Ishikawa (cell line): Measurements from ENCODE around the gene PBX3.

ENCODE experiments used
- CEBPB ChIP-seq: IDR thresholded peaks from 2 replicates; pipeline ENCODE4 v1.6.1; 2012
- CREB1 ChIP-seq: IDR thresholded peaks from 2 replicates; pipeline ENCODE4 v1.6.1; 2012; ENCODE audit warnings: low read depth
- EGR1 ChIP-seq: IDR thresholded peaks from 2 replicates; pipeline ENCODE4 v1.6.1; 2012
- EP300 ChIP-seq: IDR thresholded peaks from 2 replicates; pipeline ENCODE4 v1.6.1; 2012; ENCODE audit warnings: borderline replicate concordance
- FOXM1 ChIP-seq: IDR thresholded peaks from 2 replicates; pipeline ENCODE4 v1.6.1; 2012; ENCODE audit warnings: low read depth, borderline replicate concordance
- NFIC ChIP-seq: IDR thresholded peaks from 2 replicates; pipeline ENCODE4 v1.6.1; 2012
- RAD21 ChIP-seq: IDR thresholded peaks from 2 replicates; pipeline ENCODE4 v1.6.1; 2012; ENCODE audit warnings: low read depth
- TAF1 ChIP-seq: IDR thresholded peaks from 2 replicates; pipeline ENCODE4 v1.6.1; 2012; ENCODE audit warnings: low read depth, mild to moderate bottlenecking
- TCF12 ChIP-seq: IDR thresholded peaks from 2 replicates; pipeline ENCODE4 v1.6.1; 2012; ENCODE audit warnings: low read depth
- TEAD4 ChIP-seq: IDR thresholded peaks from 2 replicates; pipeline ENCODE4 v1.6.1; 2012
- YY1 ChIP-seq: IDR thresholded peaks from 2 replicates; pipeline ENCODE4 v1.6.1; 2012; ENCODE audit warnings: low read depth
- ZBTB7A ChIP-seq: IDR thresholded peaks from 2 replicates; pipeline ENCODE4 v1.6.1; 2012; ENCODE audit warnings: low read depth
- TF ChIP-seq, protein P1 (sequence below): IDR thresholded peaks from 2 replicates; pipeline ENCODE4 v1.6.1; 2012; ENCODE audit warnings: low read depth, mild to moderate bottlenecking
- TF ChIP-seq, protein P2 (sequence below): IDR thresholded peaks from 2 replicates; pipeline ENCODE4 v1.6.1; 2012
- TF ChIP-seq, protein P3 (sequence below): IDR thresholded peaks from 2 replicates; pipeline ENCODE4 v1.6.1; 2012

Gene PBX3

DNA sequence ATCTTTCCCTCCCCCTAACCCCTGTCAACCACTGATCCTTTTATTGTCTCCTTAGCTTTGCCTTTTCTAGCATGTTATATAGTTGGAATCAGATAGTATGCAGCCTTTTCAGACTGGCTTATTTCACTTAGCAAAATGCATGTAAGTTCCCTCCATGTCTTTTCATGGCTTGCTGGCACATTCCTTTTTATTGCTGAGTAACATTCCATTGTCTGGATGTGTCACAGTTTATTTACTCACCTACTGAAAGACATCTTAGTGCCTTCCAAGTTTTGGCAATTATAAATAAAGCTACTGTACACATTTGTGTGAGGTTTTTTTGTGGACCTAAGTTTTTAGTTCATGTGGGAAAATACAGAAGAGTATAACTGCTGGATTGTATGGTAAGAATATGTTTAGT lies 230.1 kb downstream of the PBX3 start:
- TF ChIP-seq NFIC (no peak), ZBTB7A (no peak), YY1 (no peak), RAD21 (no peak), FOXM1 (no peak), EP300 (no peak), CEBPB (no peak), TAF1 (no peak), TEAD4 (no peak), EGR1 (no peak)
- TF ChIP-seq, protein P1, sequence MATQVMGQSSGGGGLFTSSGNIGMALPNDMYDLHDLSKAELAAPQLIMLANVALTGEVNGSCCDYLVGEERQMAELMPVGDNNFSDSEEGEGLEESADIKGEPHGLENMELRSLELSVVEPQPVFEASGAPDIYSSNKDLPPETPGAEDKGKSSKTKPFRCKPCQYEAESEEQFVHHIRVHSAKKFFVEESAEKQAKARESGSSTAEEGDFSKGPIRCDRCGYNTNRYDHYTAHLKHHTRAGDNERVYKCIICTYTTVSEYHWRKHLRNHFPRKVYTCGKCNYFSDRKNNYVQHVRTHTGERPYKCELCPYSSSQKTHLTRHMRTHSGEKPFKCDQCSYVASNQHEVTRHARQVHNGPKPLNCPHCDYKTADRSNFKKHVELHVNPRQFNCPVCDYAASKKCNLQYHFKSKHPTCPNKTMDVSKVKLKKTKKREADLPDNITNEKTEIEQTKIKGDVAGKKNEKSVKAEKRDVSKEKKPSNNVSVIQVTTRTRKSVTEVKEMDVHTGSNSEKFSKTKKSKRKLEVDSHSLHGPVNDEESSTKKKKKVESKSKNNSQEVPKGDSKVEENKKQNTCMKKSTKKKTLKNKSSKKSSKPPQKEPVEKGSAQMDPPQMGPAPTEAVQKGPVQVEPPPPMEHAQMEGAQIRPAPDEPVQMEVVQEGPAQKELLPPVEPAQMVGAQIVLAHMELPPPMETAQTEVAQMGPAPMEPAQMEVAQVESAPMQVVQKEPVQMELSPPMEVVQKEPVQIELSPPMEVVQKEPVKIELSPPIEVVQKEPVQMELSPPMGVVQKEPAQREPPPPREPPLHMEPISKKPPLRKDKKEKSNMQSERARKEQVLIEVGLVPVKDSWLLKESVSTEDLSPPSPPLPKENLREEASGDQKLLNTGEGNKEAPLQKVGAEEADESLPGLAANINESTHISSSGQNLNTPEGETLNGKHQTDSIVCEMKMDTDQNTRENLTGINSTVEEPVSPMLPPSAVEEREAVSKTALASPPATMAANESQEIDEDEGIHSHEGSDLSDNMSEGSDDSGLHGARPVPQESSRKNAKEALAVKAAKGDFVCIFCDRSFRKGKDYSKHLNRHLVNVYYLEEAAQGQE: no peak
- TF ChIP-seq, protein P2, sequence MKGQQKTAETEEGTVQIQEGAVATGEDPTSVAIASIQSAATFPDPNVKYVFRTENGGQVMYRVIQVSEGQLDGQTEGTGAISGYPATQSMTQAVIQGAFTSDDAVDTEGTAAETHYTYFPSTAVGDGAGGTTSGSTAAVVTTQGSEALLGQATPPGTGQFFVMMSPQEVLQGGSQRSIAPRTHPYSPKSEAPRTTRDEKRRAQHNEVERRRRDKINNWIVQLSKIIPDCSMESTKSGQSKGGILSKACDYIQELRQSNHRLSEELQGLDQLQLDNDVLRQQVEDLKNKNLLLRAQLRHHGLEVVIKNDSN: no peak

DNA sequence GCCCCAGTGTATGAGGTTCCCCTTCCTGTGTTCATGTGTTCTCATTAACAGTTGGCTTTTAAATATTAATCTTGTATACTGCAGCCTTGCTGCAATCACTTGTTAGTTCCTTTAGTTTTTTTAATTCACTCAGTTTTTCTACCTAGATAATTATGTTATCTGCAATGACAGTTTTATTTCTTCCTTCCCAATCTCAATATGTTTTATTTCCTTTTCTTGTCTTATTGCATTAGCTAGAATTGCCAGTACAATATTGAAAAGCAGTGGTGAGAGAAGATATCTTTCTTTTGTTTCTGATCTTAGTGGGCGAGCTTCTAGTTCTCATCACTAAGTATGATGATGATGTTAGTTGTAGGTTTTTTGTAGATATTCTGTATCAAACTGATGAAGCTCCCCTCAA lies 232.2 kb downstream of the PBX3 start:
- TF ChIP-seq ZBTB7A (no peak), CREB1 (no peak), CEBPB (no peak)
- TF ChIP-seq, protein P2: no peak
- TF ChIP-seq, protein P3, sequence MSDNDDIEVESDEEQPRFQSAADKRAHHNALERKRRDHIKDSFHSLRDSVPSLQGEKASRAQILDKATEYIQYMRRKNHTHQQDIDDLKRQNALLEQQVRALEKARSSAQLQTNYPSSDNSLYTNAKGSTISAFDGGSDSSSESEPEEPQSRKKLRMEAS: no peak

DNA sequence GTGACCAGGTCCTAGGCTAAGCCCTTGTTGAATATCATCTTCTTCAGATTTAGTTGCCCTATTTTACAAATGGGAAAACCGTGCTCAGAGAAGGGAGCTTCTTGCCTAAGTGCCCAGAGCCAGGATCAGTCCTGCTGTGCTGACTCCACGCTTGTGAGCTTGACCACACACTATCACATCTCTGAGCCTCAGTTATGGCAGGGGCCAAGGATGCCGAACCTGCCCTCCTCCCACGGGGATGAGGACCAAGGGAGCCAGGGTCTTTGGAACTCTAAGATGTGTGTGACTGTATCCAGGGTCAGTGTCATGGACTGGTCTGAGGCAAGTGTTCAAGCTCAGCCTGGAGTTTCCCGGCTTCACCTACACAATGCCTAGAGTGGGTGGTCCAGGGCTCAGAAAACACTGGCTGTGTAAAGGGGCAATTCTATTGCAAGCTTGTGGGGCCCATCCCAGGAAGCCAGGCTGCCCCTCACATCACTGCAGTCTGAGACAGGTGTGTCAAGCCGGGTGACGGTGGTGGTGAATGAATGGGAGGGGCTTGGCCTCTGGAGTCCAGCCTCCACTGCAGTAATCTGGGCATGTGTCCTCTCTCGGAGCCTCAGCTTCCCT lies 235.7 kb downstream of the PBX3 start:
- TF ChIP-seq CREB1 (no peak), FOXM1 (no peak), EGR1 (no peak), TCF12 (no peak), CEBPB (no peak), RAD21 (no peak), YY1 (no peak), EP300 (no peak), TEAD4 (no peak), ZBTB7A (no peak)
- TF ChIP-seq, protein P2: no peak

DNA sequence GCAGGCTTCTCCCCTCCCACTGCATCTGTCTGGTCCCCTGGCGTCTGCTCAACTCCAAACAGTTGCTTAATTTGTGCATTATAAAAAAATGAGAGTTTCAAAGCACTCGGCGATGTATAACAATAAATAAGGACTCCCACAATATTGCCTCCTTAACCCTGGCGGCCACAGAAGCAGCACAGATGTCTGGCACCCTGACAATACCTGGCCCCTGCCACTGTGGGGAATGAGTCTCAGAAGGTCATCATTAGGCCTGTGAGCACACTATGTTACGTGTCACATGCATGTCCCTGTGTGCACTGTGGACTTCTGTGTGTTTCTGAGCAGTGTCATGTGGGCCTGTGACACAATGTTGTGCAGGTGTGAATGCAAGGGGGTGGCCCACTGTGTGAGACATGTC lies 236.5 kb downstream of the PBX3 start:
- TF ChIP-seq, protein P1: no peak
- TF ChIP-seq ZBTB7A: no peak
- TF ChIP-seq CEBPB: no peak
- no peak for TF ChIP-seq EGR1
- no peak for TF ChIP-seq FOXM1
- no peak for TF ChIP-seq RAD21
- TF ChIP-seq, protein P3: no peak
- no peak for TF ChIP-seq EP300
- TF ChIP-seq YY1: no peak
- TF ChIP-seq TAF1: no peak
- no peak for TF ChIP-seq CREB1
- TF ChIP-seq NFIC: no peak
- TF ChIP-seq TCF12: no peak
- no peak for TF ChIP-seq TEAD4
- TF ChIP-seq, protein P2: no peak

DNA sequence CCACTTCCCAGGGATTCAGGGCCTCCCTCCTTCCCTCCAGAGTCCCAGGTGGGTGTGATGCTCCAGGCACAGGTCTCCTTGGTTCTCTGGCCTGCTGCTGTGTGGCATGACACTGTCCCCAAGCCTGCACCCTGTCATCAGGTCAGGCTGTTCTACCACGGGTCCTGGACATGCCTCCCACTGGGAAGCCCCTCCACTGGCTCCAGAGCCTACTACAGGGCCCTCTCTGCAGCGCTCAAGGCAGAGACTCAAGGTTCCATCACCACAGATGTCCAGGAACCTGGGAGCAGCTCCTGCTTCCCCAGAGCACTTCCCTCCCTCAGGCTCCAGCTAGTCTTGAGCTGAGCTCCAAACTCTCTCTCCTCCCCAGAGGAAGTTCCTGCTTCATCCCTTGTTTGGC lies 237.3 kb downstream of the PBX3 start:
- TF ChIP-seq CEBPB (no peak), YY1 (no peak), ZBTB7A (no peak), TEAD4 (no peak), EP300 (no peak), TAF1 (no peak), RAD21 (no peak), CREB1 (no peak), FOXM1 (no peak), NFIC (no peak), EGR1 (no peak), TCF12 (no peak)
- TF ChIP-seq, protein P2: no peak
- TF ChIP-seq, protein P3: no peak
- TF ChIP-seq, protein P1: no peak
